GM19467 (cell line): ENCODE data around the gene CLDN4.
"Not testable (repeated sequence)": the region's sequence is repeated elsewhere in the genome, so short reads cannot be mapped to it uniquely, and the experiment has no call there.

Experiments used
- ATAC-seq: cut with Tn5 transposase; IDR thresholded peaks from one replicate; pipeline ENCODE4 v1.9.1; 2021; ENCODE audit warnings: mild to moderate bottlenecking, moderate library complexity; ENCODE audit not compliant: unreplicated experiment

The CLDN4 gene

GRCh38 chr7:73842067-73842976 is 11.5 kb downstream of the CLDN4 start, which contains the start of gene METTL27:
METTL27 (minus strand) TSS chr7:73842516; CDS start chr7:73842140, 376 bp downstream.
- peak; percentile 89 for ATAC-seq

GRCh38 chr7:73844131-73844547 is 13.3 kb downstream of the CLDN4 start:
- ATAC-seq: no peak

GRCh38 chr7:73844848-73845460 is 14.2 kb downstream of the CLDN4 start:
- no peak for ATAC-seq

- not testable (repeated sequence) for ATAC-seq
Observed at GRCh38 chr7:73845701-73846195, 15.0 kb downstream of the CLDN4 start.

- ATAC-seq: no peak
Observed at GRCh38 chr7:73847941-73848723, 17.3 kb downstream of the CLDN4 start.

- ATAC-seq: no peak
Observed at GRCh38 chr7:73850781-73851207, 20.0 kb downstream of the CLDN4 start.

- no peak for ATAC-seq
Observed at GRCh38 chr7:73851410-73852338, 20.9 kb downstream of the CLDN4 start.

- no peak for ATAC-seq
Observed at GRCh38 chr7:73852500-73852899, 21.7 kb downstream of the CLDN4 start.

GRCh38 chr7:73856941-73857340 is 26.1 kb downstream of the CLDN4 start:
- ATAC-seq: no peak

GRCh38 chr7:73858807-73859206 is 28.0 kb downstream of the CLDN4 start:
- ATAC-seq: no peak

- ATAC-seq: no peak
Observed at GRCh38 chr7:73860859-73861258, 30.1 kb downstream of the CLDN4 start, which contains the start of gene TMEM270. TMEM270 (plus strand) TSS chr7:73861159; CDS start chr7:73861195, 36 bp downstream.

- no peak for ATAC-seq
Observed at GRCh38 chr7:73861305-73861704, 30.5 kb downstream of the CLDN4 start.

GRCh38 chr7:73864981-73865711 is 34.4 kb downstream of the CLDN4 start:
- no peak for ATAC-seq

- no peak for ATAC-seq
Observed at GRCh38 chr7:73865738-73866445, 35.1 kb downstream of the CLDN4 start.

- no peak for ATAC-seq
Observed at GRCh38 chr7:73866446-73866767, 35.6 kb downstream of the CLDN4 start.

GRCh38 chr7:73869011-73869798 is 38.4 kb downstream of the CLDN4 start:
- no peak for ATAC-seq

- no peak for ATAC-seq
Observed at GRCh38 chr7:73870041-73870492, 39.3 kb downstream of the CLDN4 start.
